Islet precursor cell (in vitro differentiated cells): ENCODE data around the gene PLEKHA6.

Experiments used
- DNase-seq: peaks from one replicate; pipeline ENCODE4 v3.0.0-alpha.2; 2018

Gene PLEKHA6

DNA sequence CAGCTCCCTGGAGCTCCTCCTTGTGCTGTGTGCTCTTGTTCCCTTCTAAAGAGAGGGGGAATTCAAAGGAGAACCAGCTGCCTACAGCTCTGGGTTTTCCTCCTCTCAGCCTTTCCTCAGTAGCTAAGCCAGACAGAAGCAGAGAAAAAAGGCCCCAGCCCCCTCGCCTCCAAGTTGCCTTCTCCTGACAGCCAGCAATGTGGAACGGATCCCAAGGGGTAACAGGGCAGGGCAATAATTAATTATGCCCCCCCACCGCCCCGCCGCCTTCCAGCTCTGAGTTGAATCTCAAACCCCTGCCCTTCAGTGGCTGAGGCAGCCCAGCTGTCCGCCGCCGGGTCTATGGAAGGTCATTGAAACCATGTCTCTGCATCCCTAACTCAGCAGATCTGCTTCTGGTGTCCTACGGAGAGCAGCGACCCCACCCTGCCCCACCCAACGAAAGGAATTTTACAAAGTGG is 76.9 kb downstream of the PLEKHA6 start:
- DNase-seq: no peak

DNA sequence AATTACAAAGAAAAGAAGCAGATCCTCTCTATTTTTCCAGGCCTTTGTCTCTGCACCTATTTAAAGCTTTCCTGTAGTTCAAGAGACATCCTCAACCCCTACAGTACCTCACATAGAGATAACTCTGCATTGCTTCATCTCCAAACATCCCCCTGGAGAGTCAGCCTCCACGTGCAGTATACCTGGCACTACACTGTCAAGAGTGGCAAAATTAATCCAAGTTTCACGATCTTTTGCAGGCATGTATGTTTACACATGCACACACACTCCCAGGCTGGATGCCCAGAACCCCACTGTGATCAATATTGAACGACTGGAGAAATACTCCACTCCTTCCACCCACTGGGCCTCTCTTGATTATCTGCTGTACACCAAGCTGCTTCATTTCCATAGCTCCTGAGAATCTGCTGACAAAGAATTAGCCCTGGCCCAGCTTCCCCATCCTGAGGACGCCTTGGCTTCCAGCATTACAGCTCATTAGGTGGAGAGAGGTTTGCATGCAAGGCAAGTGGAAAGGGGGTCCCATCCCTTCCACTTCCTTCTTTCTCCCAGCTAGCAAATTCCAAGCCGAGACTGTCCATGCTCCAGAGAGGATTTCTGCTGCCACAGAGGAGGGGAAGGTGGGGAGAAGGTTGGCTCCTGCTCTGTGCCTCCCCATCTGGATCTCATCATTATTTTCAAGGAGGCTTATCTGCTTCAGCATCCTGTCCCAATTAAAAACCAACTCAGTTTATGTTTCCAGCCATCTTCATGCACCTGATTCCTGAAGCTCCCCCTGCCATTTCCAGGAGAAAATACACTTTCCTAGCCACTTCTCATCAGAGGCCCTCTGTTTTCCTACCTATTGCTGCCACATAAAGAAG is 79.4 kb downstream of the PLEKHA6 start:
- no peak for DNase-seq

DNA sequence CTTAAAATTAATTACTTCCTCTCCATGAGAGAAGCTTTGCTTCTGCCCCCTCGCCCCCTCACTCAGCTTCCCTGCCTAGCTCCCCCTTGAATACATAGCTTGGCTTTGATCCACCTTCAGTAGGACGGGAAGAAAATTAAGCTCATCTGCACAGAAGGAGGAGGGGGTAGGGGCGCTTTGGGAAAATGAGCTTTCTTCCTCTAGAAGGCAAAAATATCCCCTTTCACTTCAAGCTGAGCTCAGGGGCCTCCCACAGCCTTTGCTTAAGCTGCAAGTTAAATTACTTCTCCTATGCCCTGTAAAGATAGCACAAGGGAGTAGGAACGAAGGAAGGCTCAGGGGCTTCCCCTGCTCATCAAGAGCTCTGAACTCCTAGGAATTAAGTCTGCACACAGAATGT is 80.8 kb downstream of the PLEKHA6 start:
- no peak for DNase-seq

GRCh38 chr1:204278251-204278650 is 81.5 kb downstream of the PLEKHA6 start:
- no peak for DNase-seq

DNA sequence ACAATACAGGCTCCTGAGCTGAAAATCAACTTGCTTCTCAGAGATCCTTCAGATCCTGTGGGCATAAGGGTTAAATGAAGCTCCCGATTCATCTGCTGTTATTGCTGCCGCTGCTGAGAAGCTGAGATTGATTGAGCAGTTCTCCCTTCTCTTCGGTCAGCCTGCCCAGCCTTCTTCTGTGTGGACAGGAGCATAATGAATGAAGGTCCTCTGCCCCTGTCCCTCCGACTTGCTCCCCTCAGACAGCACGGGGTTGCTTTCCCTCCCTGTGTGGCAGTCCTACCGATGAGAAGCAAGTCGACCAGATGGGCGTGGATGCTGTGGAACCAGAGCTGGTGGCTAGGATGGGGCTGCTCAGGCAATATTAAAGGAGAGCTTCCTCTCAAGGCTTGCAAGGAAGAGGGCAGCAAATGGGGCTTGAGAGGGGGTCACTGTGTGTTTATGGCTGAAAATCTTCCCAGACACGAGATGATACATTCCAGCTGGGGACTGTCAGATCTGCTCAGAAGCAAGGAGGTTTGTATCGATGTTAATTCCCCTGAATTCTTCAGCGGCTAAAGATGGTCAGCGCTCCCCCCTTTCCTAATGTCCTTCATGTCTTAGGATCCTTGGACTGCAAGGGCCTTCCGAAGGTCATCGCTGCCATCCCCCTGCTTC is 82.0 kb downstream of the PLEKHA6 start:
- DNase-seq: no peak

DNA sequence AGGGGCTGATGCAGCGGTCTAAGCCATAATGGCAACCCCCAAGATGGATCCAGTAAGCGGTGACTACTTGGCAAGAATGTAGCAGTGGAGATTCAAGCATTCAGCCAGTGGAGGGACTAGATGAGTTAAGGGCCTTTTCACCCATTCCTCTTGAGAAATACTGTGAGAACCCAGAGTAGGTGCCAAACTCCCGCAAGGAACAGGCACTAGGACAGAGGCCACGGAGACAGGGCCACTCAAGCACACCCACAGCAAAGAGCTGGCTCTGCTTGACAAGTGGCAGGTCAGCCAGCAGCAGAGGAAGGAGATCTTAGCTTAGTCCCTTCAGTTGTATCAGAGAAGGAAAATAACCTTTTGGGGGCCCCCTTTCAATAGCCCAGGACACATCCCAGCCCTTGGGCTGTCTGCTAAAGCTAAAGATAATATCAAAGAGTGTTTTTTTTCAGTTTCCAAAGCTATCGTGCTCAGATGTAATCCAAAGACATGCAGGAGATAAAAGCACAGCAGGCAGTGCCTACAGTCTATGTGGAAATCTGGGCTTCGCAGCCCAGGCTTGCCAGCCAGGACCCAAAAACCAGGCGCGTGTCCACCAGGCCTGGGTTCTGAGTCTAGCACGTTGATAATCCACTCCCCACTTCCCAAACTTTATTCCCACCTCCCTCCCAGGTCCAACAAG is 83.9 kb downstream of the PLEKHA6 start:
- DNase-seq: peak; percentile 43

DNA sequence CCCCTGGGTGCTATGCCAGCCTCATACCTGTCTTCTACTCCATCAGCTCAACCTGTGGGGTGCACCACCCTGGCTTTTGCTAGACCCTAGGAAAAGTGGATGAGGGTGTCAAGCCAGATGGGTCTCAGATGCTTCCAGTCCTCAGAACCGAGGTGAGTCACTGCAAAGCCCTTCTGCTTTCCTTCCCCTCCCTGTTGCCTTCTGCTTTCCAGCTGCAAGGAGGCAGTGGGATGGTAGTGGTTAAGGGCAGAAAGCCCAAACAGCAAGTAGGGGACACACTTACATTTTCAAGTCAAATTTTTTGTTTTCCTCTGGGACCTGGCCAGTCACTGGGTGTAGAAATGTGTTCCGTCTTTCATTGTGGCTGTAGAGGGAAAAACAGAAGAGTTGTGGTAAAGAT is 85.3 kb downstream of the PLEKHA6 start:
- no peak for DNase-seq

GRCh38 chr1:204272505-204272904 is 87.2 kb downstream of the PLEKHA6 start:
- no peak for DNase-seq

GRCh38 chr1:204271970-204272369 is 87.8 kb downstream of the PLEKHA6 start:
- DNase-seq: no peak

DNA sequence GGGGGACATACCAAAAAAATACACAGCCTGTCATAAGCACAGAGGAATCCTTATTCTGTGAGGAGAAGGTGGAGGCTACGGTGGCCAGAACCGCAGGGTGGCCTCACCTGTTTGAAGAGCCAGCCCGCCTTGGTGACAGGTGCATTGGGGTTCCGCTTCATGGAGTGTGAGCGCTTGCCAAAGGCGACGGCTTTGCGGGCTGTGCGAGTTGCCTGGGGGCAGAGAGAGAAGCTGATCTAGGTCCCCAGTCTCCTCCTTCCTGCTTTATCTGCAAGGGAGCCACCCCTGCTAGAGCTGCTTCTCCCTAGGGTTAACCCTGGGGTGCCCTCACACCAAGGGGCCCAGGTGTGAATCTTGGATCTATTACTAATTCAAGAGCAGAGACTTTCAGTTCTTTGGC is 91.6 kb downstream of the PLEKHA6 start:
- DNase-seq: no peak

DNA sequence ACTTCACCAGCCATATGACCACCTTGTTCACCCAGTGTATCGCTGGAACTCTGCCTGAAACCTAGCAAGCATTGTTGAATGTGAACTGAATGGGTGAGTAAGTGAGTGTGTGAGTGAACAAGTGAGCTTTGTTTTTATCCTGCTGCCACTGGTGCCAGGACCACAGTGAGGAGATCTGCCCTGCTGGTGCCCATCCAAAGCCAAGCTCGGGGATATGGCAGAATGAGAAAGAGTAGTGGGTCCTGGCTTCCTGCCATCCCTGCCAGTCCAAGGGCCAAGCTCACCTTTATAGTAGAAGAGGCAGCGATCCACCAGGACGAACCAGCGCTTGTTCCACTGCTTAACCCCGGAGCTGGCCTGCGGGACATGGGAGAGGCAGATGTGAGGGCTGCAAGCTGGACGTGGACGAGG is 92.5 kb downstream of the PLEKHA6 start:
- DNase-seq: no peak

GRCh38 chr1:204266504-204267034 is 93.2 kb downstream of the PLEKHA6 start:
- no peak for DNase-seq

DNA sequence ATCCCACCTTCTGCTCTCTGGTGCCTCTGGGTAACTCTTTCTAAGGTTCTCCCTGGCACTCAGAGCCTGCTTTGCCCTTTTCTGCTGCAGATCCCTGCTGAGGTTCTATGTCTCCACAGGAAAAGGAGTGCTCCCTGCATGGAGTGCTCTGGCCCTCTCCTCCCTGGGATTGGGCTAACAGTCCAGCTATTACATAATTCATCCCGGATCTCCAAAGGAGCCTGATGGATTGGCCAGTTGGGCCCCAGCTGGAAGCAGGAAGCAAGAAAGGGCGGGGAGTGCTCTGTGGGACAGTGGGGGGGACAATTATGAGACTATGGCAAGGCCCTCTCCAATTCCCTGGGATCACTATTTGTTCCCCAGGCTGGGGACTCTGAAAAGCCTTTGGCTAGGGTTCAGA is 94.1 kb downstream of the PLEKHA6 start:
- DNase-seq: no peak

- no peak for DNase-seq
Measured at GRCh38 chr1:204264805-204265204, 94.9 kb downstream of the PLEKHA6 start.

DNA sequence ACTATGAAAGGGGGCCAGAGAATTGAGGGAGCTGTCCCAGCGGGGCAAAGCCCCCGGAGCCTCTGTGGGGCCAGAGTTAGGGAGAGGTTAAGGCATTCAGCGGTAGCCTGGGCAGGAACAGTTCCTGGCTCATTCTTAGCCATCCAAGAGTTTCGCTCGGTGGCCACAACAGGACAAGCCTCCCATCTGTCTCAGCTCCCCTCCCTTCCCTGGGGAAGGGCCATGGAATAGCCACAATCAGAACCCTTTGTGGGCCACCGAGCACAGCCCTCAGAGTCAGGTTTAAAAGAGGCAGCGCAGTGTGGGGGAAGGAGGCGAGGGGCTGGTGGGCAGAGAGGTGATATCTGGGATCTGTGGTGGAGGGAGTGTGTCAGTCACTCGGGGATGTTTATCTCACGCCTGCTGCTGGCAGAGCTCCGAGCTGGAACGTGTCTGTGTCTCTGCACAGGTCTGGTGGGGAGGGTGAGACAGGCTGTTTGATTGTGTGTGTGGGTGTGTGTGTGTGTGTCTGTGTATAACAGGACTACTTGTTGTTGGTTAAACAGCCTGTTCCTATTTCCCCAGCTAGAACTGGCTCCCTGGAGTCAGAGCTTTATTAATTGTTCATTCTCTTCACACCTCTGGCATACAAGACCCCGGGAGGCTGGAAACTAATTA is 96.3 kb downstream of the PLEKHA6 start:
- DNase-seq: no peak

- DNase-seq: no peak
Measured at GRCh38 chr1:204262506-204263253, 97.0 kb downstream of the PLEKHA6 start.

DNA sequence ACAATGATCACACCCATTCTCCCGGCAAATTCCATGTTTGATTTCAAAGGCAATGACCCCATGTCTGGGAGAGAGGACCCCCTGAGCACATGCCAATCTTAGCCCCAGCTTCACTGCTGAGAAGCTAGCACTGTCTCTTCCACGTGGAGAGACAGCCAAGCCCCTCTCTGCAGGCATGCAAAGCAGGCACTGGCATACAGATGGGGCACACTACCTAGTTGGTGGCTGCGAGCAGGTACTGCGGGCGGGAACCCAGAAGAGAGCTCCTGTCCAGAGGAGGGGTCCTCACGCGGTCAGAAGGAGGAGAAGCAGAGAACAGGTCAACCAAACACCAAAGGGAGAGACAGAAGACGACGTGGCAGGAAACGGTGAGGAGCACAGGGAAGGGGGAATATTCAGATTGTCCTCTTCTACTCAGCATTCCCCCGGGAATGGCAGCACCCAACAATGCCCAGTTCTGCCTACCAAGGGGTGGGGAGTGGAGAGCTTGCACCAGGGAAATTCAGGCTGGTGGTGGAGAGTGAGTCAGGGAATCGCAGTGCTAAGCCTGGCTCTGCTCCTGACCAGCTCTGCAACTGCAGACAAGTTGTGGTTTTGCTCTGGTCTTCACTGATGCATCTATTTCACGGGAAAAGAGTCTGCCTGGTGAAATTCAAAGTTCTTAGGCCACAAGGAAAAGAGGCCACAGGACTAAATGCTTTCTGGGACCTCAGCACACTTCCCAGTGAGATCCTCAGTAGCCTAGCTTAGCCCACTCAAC is 97.8 kb downstream of the PLEKHA6 start:
- no peak for DNase-seq

- no peak for DNase-seq
Measured at GRCh38 chr1:204261266-204261665, 98.5 kb downstream of the PLEKHA6 start.

GRCh38 chr1:204260601-204261197 is 99.0 kb downstream of the PLEKHA6 start:
- DNase-seq: no peak

- DNase-seq: no peak
Measured at GRCh38 chr1:204259782-204260181, 99.9 kb downstream of the PLEKHA6 start.

GRCh38 chr1:204259196-204259595 is 100.5 kb downstream of the PLEKHA6 start:
- DNase-seq: no peak
